Natural killer cell (primary cell): Measurements from ENCODE around the gene NFATC4. TPM values are rescaled to one million over a fixed set of nuclear protein-coding genes. Genes with fewer than 3 reads are reported as not detected.

Source experiments
- ATAC-seq, 3 donors: fragments of 150-1000 bp in 2 of 3; fragments of 200-7000 bp in 1 of 3; cut with Tn5 transposase; 1 replicate in 1 of 3; 2 replicates in 2 of 3; pipeline ENCODE4 v1.10.0; 2021; ENCODE audit warnings: mild to moderate bottlenecking in 2 of 3, moderate library complexity in 2 of 3
- DNase-seq, 2 donors: peaks; one replicate each; pipeline versions ENCODE4 v3.0.0 to v3.0.0-alpha.2; 2013 to 2021; ENCODE audit warnings: mixed read lengths in 1 of 2
- H3K27ac ChIP-seq: one replicate; pipeline ENCODE4 v1.5.1; 2013; ENCODE audit warnings: mild to moderate bottlenecking, low read length
- H3K27me3 ChIP-seq: one replicate; pipeline ENCODE4 v1.6.1; 2013; ENCODE audit warnings: low read length; ENCODE audit not compliant: control insufficient read depth, insufficient read depth
- H3K36me3 ChIP-seq: one replicate; pipeline ENCODE4 v1.6.1; 2013; ENCODE audit warnings: low read length; ENCODE audit not compliant: control insufficient read depth, insufficient read depth
- H3K4me1 ChIP-seq: one replicate; pipeline ENCODE4 v1.6.1; 2013; ENCODE audit warnings: low read length; ENCODE audit not compliant: control insufficient read depth, insufficient read depth
- H3K4me3 ChIP-seq: one replicate; pipeline ENCODE4 v1.5.1; 2013; ENCODE audit warnings: low read length
- H3K9me3 ChIP-seq: one replicate; pipeline ENCODE4 v1.6.1; 2013; ENCODE audit warnings: low read length; ENCODE audit not compliant: control insufficient read depth, insufficient read depth
- H3K27ac Mint-ChIP-seq, 2 donors: one replicate each; pipeline ENCODE4 v1.8.0; 2022; ENCODE audit warnings: mild to moderate bottlenecking in 2 of 2, mixed read lengths in 2 of 2, moderate library complexity in 1 of 2
- H3K27me3 Mint-ChIP-seq, 2 donors: one replicate each; pipeline ENCODE4 v1.8.0; 2022; ENCODE audit warnings: low read depth in 2 of 2, mixed read lengths in 2 of 2
- H3K36me3 Mint-ChIP-seq: one replicate; pipeline ENCODE4 v1.8.0; 2022; ENCODE audit warnings: mixed read lengths
- H3K4me1 Mint-ChIP-seq, 2 donors: one replicate each; pipeline ENCODE4 v1.8.0; 2022; ENCODE audit warnings: mixed read lengths in 2 of 2
- H3K4me3 Mint-ChIP-seq: one replicate; pipeline ENCODE4 v1.8.0; 2022; ENCODE audit warnings: mild to moderate bottlenecking, moderate library complexity, mixed read lengths
- H3K9me3 Mint-ChIP-seq, 2 donors: one replicate each; pipeline ENCODE4 v1.8.0; 2022; ENCODE audit warnings: mixed read lengths in 2 of 2
- CTCF ChIP-seq: fragments of 200-600 bp; IDR thresholded peaks from one replicate; pipeline ENCODE4 v1.8.0; 2022; ENCODE audit warnings: antibody characterized with exemption
- WGBS: methylation state at CpG from one replicate; pipeline ENCODE4 v1.1.7; 2013; ENCODE audit warnings: missing lambda C conversion rate; ENCODE audit not compliant: insufficient coverage; 5-methylcytosine and 5-hydroxymethylcytosine counted together
- intact Hi-C: fragments of 100-400 bp; cut with micrococcal nuclease; formaldehyde crosslinking; loops from one replicate; pipeline ENCODE4 v1.14.2; 2022
- total RNA-seq, 4 donors: library from RNA; stranded (reverse); fragments of 120-200 nt in 1 of 4; gene quantifications; one replicate each; pipeline versions ENCODE4 v1.2.3 to v1.2.4, GENCODE V29; 2013 to 2022

Gene NFATC4
- total RNA-seq, 3 donors from 2014 or later (not counting 1 experiment from before 2014, with no cell fraction given): not detected

GRCh38 chr14:24392325-24393091 lies 24.5 kb downstream of the NFATC4 start:
- Mint-ChIP-seq H3K9me3 (no peaks in the 10 kb centered on the region), H3K36me3 (no peaks in the 10 kb centered on the region), H3K27ac (no peak overlapping the region), H3K4me1 (peaks cover 6% of the 10 kb centered on the region in 2 donors), H3K4me3 (no peak overlapping the region), H3K27me3 (peaks cover 23 to 24% of the 10 kb centered on the region in 2 donors)
- WGBS: 84% methylated on average over 6 of the region's 8 CpGs
- ATAC-seq: no peak
- H3K4me1 ChIP-seq: no peaks in the 10 kb centered on the region
- TF ChIP-seq CTCF: no peak
- H3K9me3 ChIP-seq: no peaks in the 10 kb centered on the region
- no peaks in the 10 kb centered on the region for H3K36me3 ChIP-seq
- H3K4me3 ChIP-seq: no peak overlapping the region
- H3K27ac ChIP-seq: no peak overlapping the region
- H3K27me3 ChIP-seq: no peaks in the 10 kb centered on the region
- no peak for DNase-seq
- intact Hi-C loops: no loop called here

- Histone ChIP-seq H3K4me1 (peaks cover 3% of the 10 kb centered on the region), H3K27ac (no peak overlapping the region), H3K27me3 (peaks cover 2% of the 10 kb centered on the region), H3K36me3 (no peaks in the 10 kb centered on the region), H3K4me3 (no peak overlapping the region), H3K9me3 (no peaks in the 10 kb centered on the region)
- Mint-ChIP-seq H3K36me3 (no peaks in the 10 kb centered on the region), H3K27me3 (peaks cover 15% of the 10 kb centered on the region in 2 donors), H3K4me1 (peaks cover 6 to 9% of the 10 kb centered on the region in 2 donors), H3K4me3 (no peak overlapping the region), H3K27ac (no peak overlapping the region), H3K9me3 (no peaks in the 10 kb centered on the region)
- ATAC-seq: no peak
- 45% methylated on average over 2 of the region's 3 CpGs for whole genome bisulfite sequencing
- TF ChIP-seq CTCF: no peak
- no peak for DNase-seq
- intact Hi-C loops: no loop called here
Measured at GRCh38 chr14:24394275-24394674, 26.3 kb downstream of the NFATC4 start.

GRCh38 chr14:24395609-24396582 lies 27.9 kb downstream of the NFATC4 start:
- Mint-ChIP-seq H3K9me3 (no peaks in the 10 kb centered on the region), H3K36me3 (no peaks in the 10 kb centered on the region), H3K4me3 (no peak overlapping the region), H3K27ac (peak overlapping the region in 1 of 2 donors; percentile 33), H3K27me3 (peaks cover 7 to 18% of the 10 kb centered on the region in 2 donors), H3K4me1 (peaks cover 6 to 15% of the 10 kb centered on the region in 2 donors)
- Histone ChIP-seq H3K36me3 (no peaks in the 10 kb centered on the region), H3K27me3 (peaks cover 9% of the 10 kb centered on the region), H3K4me1 (peaks cover 9% of the 10 kb centered on the region), H3K27ac (no peak overlapping the region), H3K9me3 (no peaks in the 10 kb centered on the region), H3K4me3 (no peak overlapping the region)
- WGBS: 50% methylated on average over 7 of the region's 8 CpGs
- DNase-seq: no peak
- intact Hi-C loops: no loop called here
- no peak for TF ChIP-seq CTCF
- ATAC-seq: peak in 1 of 3 donors; percentile 24
